Progenitor cell of endocrine pancreas (in vitro differentiated cells): ENCODE results near the gene NTHL1. TPM values are rescaled to one million over a fixed set of nuclear protein-coding genes. Genes with fewer than 3 reads are reported as not detected.

Source experiments
- DNase-seq: peaks from one replicate; pipeline ENCODE4 v3.0.0; 2021; ENCODE audit warnings: low spot score; ENCODE audit not compliant: unreplicated experiment
- H3K27ac Mint-ChIP-seq: 2 replicates; pipeline ENCODE4 v1.8.0; 2021; ENCODE audit warnings: mild to moderate bottlenecking, moderate library complexity, mixed read lengths
- H3K27me3 Mint-ChIP-seq: 2 replicates; pipeline ENCODE4 v1.8.0; 2021; ENCODE audit warnings: mixed read lengths
- H3K36me3 Mint-ChIP-seq: 2 replicates; pipeline ENCODE4 v1.8.0; 2022; ENCODE audit warnings: mixed read lengths; ENCODE audit not compliant: insufficient read depth
- H3K4me1 Mint-ChIP-seq: 2 replicates; pipeline ENCODE4 v1.8.0; 2021; ENCODE audit warnings: low read depth, mixed read lengths
- H3K4me3 Mint-ChIP-seq: 2 replicates; pipeline ENCODE4 v1.8.0; 2021; ENCODE audit warnings: low read depth, mild to moderate bottlenecking, moderate library complexity, mixed read lengths
- H3K9me3 Mint-ChIP-seq: 2 replicates; pipeline ENCODE4 v1.8.0; 2021; ENCODE audit warnings: low read depth, mixed read lengths
- total RNA-seq: library from RNA; stranded (reverse); gene quantifications from 2 replicates; pipeline ENCODE4 v1.2.1, GENCODE V29; 2021
- TF ChIP-seq, protein P1 (sequence below): fragments of 200-600 bp; sonication (generic); IDR thresholded peaks from one replicate; pipeline ENCODE4 v1.5.0; 2021; ENCODE audit warnings: antibody characterized with exemption, mild to moderate bottlenecking; ENCODE audit not compliant: unreplicated experiment

NTHL1 gene
- total RNA-seq, 1 donor from 2014 or later = 28.1 TPM

DNA sequence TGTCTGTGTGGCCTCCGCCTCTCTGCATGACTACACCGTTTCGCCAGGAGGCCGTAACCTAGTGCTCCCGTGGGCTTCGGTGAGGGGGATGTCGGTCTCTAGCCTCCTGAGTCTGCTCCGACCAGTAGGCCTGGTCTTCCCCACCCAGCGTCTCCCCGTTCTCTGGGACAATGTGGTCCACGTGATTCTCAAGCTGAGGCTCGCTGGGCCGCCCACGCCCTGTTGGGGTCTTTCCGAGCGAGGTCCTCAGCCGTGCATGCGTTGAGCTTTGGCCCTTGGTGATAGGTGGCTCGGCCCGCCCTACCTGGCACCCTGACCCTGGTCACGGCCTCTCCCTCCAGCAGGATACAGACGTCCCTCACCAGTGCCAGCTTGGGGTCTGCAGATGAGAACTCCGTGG lies 31.1 kb upstream of the NTHL1 start:
- Mint-ChIP-seq H3K4me1 (no peaks in the 10 kb centered on the region), H3K4me3 (no peak overlapping the region), H3K36me3 (peaks cover 10% of the 10 kb centered on the region), H3K27me3 (no peaks in the 10 kb centered on the region), H3K27ac (no peak overlapping the region), H3K9me3 (no peaks in the 10 kb centered on the region)
- TF ChIP-seq, protein P1, sequence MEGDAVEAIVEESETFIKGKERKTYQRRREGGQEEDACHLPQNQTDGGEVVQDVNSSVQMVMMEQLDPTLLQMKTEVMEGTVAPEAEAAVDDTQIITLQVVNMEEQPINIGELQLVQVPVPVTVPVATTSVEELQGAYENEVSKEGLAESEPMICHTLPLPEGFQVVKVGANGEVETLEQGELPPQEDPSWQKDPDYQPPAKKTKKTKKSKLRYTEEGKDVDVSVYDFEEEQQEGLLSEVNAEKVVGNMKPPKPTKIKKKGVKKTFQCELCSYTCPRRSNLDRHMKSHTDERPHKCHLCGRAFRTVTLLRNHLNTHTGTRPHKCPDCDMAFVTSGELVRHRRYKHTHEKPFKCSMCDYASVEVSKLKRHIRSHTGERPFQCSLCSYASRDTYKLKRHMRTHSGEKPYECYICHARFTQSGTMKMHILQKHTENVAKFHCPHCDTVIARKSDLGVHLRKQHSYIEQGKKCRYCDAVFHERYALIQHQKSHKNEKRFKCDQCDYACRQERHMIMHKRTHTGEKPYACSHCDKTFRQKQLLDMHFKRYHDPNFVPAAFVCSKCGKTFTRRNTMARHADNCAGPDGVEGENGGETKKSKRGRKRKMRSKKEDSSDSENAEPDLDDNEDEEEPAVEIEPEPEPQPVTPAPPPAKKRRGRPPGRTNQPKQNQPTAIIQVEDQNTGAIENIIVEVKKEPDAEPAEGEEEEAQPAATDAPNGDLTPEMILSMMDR = no peak
- no peak for DNase-seq

DNA sequence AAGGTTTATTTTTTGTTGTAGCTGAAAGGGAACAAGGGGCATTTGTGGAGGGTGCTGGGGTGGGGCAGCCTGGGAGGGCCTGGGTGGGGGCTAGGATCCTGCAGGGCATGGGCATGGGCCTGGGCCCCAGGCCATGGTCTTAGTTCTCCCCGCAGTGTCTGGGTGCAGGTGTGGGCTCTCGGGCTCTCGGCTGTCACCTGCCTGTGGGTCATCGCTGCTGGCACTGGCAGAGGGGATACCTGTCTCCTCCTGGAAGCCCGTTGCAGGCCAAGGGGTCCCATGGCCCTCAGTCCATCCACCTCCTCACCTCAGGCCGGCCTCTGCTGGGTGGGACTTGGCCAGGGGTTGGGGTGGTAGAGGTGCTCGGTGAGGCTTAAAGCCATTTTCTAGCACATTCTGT lies 30.5 kb upstream of the NTHL1 start:
- TF ChIP-seq, protein P1 = no peak
- Mint-ChIP-seq H3K27ac (no peak overlapping the region), H3K9me3 (no peaks in the 10 kb centered on the region), H3K4me3 (no peak overlapping the region), H3K36me3 (peaks cover 10% of the 10 kb centered on the region), H3K27me3 (no peaks in the 10 kb centered on the region), H3K4me1 (no peaks in the 10 kb centered on the region)
- no peak for DNase-seq

DNA sequence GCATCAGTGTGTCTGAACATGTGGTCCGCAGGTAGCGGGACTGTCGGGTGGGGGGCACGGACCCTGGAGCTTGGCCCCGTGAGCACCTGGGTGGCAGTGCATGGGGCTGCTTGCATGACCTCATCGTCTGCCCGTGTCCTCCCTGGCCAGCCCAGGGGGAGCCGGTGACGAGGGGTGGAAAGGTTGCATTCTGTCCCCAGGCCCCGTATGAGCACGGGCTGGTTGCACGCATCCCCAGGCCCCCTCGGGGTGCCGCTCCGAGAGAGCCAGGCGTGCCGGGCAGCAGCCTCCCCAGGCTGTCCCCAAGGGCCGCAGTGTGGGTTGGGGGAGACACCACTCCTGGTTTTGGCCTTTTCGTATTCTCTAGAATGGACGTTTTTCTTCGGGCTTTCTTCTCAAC lies 30.1 kb upstream of the NTHL1 start:
- TF ChIP-seq, protein P1 = no peak
- Mint-ChIP-seq H3K27ac (no peak overlapping the region), H3K27me3 (no peaks in the 10 kb centered on the region), H3K9me3 (no peaks in the 10 kb centered on the region), H3K36me3 (peaks cover 9% of the 10 kb centered on the region), H3K4me3 (no peak overlapping the region), H3K4me1 (no peaks in the 10 kb centered on the region)
- no peak for DNase-seq

DNA sequence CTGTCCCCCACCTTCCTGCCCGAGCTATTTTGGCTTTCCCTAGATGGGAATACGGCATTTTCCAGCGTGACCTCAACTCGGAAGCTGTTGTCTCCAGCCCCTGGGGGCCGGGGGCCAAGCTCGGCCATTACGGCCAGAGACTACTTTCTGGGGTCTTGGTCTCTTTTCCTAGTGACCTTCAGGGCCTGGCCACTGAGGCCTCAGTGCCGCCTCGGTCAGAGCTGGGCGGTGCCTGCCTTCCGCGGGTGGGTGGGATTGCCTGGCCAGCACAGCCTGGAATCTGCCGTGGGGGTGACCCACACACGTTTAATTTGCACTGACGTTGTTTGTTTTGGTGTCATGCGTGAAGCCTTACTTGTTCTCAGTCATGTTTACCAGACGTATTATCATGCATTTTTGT lies 29.4 kb upstream of the NTHL1 start:
- Mint-ChIP-seq H3K27ac (no peak overlapping the region), H3K36me3 (peaks cover 9% of the 10 kb centered on the region), H3K4me3 (no peak overlapping the region), H3K9me3 (no peaks in the 10 kb centered on the region), H3K4me1 (no peaks in the 10 kb centered on the region), H3K27me3 (no peaks in the 10 kb centered on the region)
- TF ChIP-seq, protein P1 = no peak
- no peak for DNase-seq

DNA sequence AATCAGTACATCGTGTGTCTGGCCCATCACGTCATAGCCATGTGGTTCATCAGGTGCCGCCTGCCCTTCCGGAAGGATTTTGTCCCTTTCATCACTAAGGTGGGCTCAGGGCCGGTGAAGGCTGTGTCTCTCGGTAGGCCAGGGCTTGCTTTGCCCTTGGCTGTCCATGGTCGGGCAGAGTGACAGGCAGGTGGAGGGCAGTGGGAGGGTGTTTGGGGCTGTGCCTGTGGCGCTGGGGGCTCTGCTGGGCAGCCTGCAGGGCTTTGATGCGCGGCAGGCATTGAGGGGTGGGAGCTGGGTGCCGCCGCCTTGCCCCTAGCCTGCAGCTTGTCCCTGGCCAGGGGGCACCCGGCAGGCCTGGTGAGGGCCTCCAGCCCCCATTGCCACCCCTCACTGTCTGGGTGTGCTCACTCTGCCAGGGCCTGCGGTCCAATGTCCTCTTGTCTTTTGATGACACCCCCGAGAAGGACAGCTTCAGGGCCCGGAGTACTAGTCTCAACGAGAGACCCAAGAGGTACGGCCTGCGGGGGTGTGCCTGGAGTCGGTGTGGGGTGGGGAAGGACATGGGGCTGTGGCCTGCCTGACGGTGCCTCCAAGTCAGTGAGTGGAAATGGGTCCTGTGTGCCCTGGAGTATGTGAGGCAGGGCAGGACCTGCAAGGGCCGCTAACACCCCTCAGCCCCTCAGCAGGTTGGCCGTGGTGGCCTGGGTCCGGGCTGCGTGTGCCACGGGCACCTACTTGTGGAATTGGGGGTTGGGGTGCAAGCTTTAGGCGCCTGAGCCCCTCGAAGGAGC lies 28.6 kb upstream of the NTHL1 start:
- Mint-ChIP-seq H3K4me3 (no peak overlapping the region), H3K27me3 (no peaks in the 10 kb centered on the region), H3K9me3 (no peaks in the 10 kb centered on the region), H3K4me1 (no peaks in the 10 kb centered on the region), H3K36me3 (peaks cover 9% of the 10 kb centered on the region), H3K27ac (no peak overlapping the region)
- TF ChIP-seq, protein P1 = no peak
- no peak for DNase-seq
